Breast epithelium (tissue), 4 donors: ENCODE measurements around the gene ATP1B1. TPM values are rescaled to one million over a fixed set of nuclear protein-coding genes. Genes with fewer than 3 reads are reported as not detected.

Source experiments
- DNase-seq, 2 donors: peaks; one replicate each; pipeline ENCODE4 v3.0.0-alpha.2; 2019; ENCODE audit warnings: low spot score in 2 of 2
- H3K27ac ChIP-seq, 2 donors: fragments of 200-600 bp; sonication (generic) in 1 of 2; one replicate each; pipeline ENCODE4 v1.5.1; 2016 to 2019; ENCODE audit warnings: mild to moderate bottlenecking in 1 of 2
- H3K27me3 ChIP-seq, 2 donors: fragments of 200-600 bp; sonication (generic) in 1 of 2; one replicate each; pipeline versions ENCODE4 v1.5.1 to v1.6.0; 2017 to 2019; ENCODE audit warnings: control low read depth in 1 of 2, mild to moderate bottlenecking in 1 of 2
- H3K36me3 ChIP-seq: fragments of 200-600 bp; one replicate; pipeline ENCODE4 v1.5.1; 2019
- H3K4me1 ChIP-seq, 2 donors: fragments of 200-600 bp; sonication (generic); one replicate each; pipeline ENCODE4 v1.5.1; 2016 to 2019; ENCODE audit warnings: control low read depth in 1 of 2
- H3K4me3 ChIP-seq, 3 donors: fragments of 200-600 bp; sonication (generic); 1 replicate in 2 of 3; 2 replicates in 1 of 3; pipeline ENCODE4 v1.5.1; 2016 to 2019; ENCODE audit warnings: mild to moderate bottlenecking in 3 of 3, moderate library complexity in 2 of 3
- H3K9me3 ChIP-seq, 2 donors: fragments of 200-600 bp; sonication (generic) in 1 of 2; one replicate each; pipeline ENCODE4 v1.5.1; 2016 to 2019; ENCODE audit warnings: control low read depth in 1 of 2
- CTCF ChIP-seq, 3 donors: fragments of 450-650 bp; IDR thresholded peaks; one replicate each; pipeline ENCODE4 v1.5.1; 2016 to 2017; ENCODE audit warnings: antibody characterized with exemption in 3 of 3, mild to moderate bottlenecking in 3 of 3, moderate library complexity in 3 of 3
- POLR2A ChIP-seq: fragments of 450-650 bp; IDR thresholded peaks from one replicate; pipeline ENCODE4 v1.6.1; 2016; ENCODE audit warnings: antibody characterized with exemption, mild to moderate bottlenecking, moderate library complexity
- POLR2AphosphoS5 ChIP-seq, 3 donors: sonication (generic); formaldehyde crosslinking; IDR thresholded peaks; one replicate each; pipeline ENCODE4 v1.6.1; 2017; ENCODE audit warnings: antibody characterized with exemption in 3 of 3
- intact Hi-C: fragments of 100-400 bp; cut with DNase I; formaldehyde crosslinking; loops from one replicate; pipeline ENCODE4 v1.15.1; 2023; ENCODE audit warnings: low total_unique reads
- total RNA-seq, 3 donors: library from RNA; depleted of rRNA; stranded (reverse); fragments of >200 nt; gene quantifications; one replicate each; pipeline ENCODE4 v1.1.0, GENCODE V29; 2016

Gene ATP1B1
- total RNA-seq, 3 donors from 2014 or later: 21.8 to 173 (median 46.9) TPM

GRCh38 chr1:169092399-169092798 lies 14.1 kb upstream of the ATP1B1 start:
- H3K27me3 ChIP-seq: no peaks in the 10 kb centered on the region
- no peak for DNase-seq
- no peak overlapping the region for H3K27ac ChIP-seq
- no peak overlapping the region for H3K4me3 ChIP-seq
- TF ChIP-seq POLR2A (no peak), POLR2AphosphoS5 (IDR thresholded peaks at IDR 0.05) (no peak), CTCF (IDR thresholded peaks at IDR 0.05) (no peak)
- H3K9me3 ChIP-seq: no peaks in the 10 kb centered on the region
- H3K36me3 ChIP-seq: no peaks in the 10 kb centered on the region
- intact Hi-C loops: no loop called here
- no peaks in the 10 kb centered on the region for H3K4me1 ChIP-seq

GRCh38 chr1:169094897-169095569 lies 11.5 kb upstream of the ATP1B1 start:
- Histone ChIP-seq H3K27me3 (no peaks in the 10 kb centered on the region), H3K4me3 (no peak overlapping the region), H3K4me1 (no peaks in the 10 kb centered on the region), H3K9me3 (no peaks in the 10 kb centered on the region), H3K27ac (no peak overlapping the region), H3K36me3 (no peaks in the 10 kb centered on the region)
- DNase-seq: no peak
- intact Hi-C loops: no loop called here
- TF ChIP-seq CTCF (IDR thresholded peaks at IDR 0.05): no peak
- TF ChIP-seq POLR2A: no peak
- no peak for TF ChIP-seq POLR2AphosphoS5 (IDR thresholded peaks at IDR 0.05)

- no peak for DNase-seq
- no peaks in the 10 kb centered on the region for H3K9me3 ChIP-seq
- TF ChIP-seq POLR2AphosphoS5 (IDR thresholded peaks at IDR 0.05) (no peak), POLR2A (no peak), CTCF (IDR thresholded peaks at IDR 0.05) (no peak)
- H3K36me3 ChIP-seq: no peaks in the 10 kb centered on the region
- H3K4me1 ChIP-seq: no peaks in the 10 kb centered on the region
- no peak overlapping the region for H3K27ac ChIP-seq
- no peak overlapping the region for H3K4me3 ChIP-seq
- H3K27me3 ChIP-seq: no peaks in the 10 kb centered on the region
- intact Hi-C loops: no loop called here
These were observed 8.1 kb upstream of the ATP1B1 start for GRCh38 chr1:169098380-169098779.

GRCh38 chr1:169099561-169099960 lies 6.9 kb upstream of the ATP1B1 start:
- Histone ChIP-seq H3K36me3 (no peaks in the 10 kb centered on the region), H3K4me1 (peaks cover 0 to under 1% of the 10 kb centered on the region in 2 donors), H3K9me3 (no peaks in the 10 kb centered on the region), H3K4me3 (no peak overlapping the region), H3K27ac (no peak overlapping the region), H3K27me3 (no peaks in the 10 kb centered on the region)
- intact Hi-C loops: no loop called here
- TF ChIP-seq POLR2AphosphoS5 (IDR thresholded peaks at IDR 0.05) (no peak), POLR2A (no peak), CTCF (IDR thresholded peaks at IDR 0.05) (no peak)
- no peak for DNase-seq

GRCh38 chr1:169100208-169100607 lies 6.3 kb upstream of the ATP1B1 start:
- H3K4me1 ChIP-seq: peaks cover 0 to 7% of the 10 kb centered on the region in 2 donors
- intact Hi-C loops: no loop called here
- no peak for TF ChIP-seq POLR2A

More at GRCh38 chr1:169100208-169100607, 6.3 kb upstream of the ATP1B1 start:
- no peak overlapping the region for H3K4me3 ChIP-seq
- H3K36me3 ChIP-seq: no peaks in the 10 kb centered on the region
- H3K9me3 ChIP-seq: no peaks in the 10 kb centered on the region
- no peak for DNase-seq
- no peak overlapping the region for H3K27ac ChIP-seq
- no peaks in the 10 kb centered on the region for H3K27me3 ChIP-seq
